Stimulated activated CD8-positive, alpha-beta memory T cell treated with anti-CD3 and anti-CD28 coated beads, Interleukin-4, amount 100 ng/mL, for 1 hour (primary cell): ENCODE results near the gene TMEM106C.

Experiments
- DNase-seq, 2 donors: peaks; one replicate each; pipeline ENCODE4 v3.0.0-alpha.2; 2020; ENCODE audit warnings: low read depth in 2 of 2, low spot score in 1 of 2

TMEM106C gene, protein sequence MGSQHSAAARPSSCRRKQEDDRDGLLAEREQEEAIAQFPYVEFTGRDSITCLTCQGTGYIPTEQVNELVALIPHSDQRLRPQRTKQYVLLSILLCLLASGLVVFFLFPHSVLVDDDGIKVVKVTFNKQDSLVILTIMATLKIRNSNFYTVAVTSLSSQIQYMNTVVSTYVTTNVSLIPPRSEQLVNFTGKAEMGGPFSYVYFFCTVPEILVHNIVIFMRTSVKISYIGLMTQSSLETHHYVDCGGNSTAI

GRCh38 chr12:47963340-47964040 lies at the start of gene TMEM106C:
TSS of gene TMEM106C (plus strand) at chr12:47963596. CDS start at chr12:47964237, 641 bp downstream.
- DNase-seq: peak; percentile 76 to 84

GRCh38 chr12:47920913-47921312 lies 42.5 kb upstream of the TMEM106C start:
- no peak for DNase-seq

- no peak for DNase-seq
Measured at GRCh38 chr12:47921907-47922306, 41.5 kb upstream of the TMEM106C start.

DNA sequence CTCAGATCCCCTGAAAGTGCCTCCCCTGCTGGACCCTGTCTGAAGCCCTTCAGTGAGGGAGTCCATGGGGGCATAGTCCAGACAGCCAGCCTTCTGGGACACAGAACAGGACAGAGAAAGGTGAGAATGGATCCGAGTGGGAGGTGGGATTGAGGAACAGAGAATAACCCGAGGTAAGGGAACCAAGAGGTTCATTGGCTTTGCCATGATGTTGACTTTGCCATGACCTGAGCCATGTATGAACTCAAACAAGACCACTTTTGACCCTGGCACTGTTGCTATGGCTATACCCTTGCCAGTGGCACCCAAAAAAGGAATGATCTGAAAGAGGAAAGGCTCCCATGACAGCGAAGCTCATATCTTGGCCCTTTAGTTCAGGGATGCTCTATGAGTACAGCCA lies 36.0 kb upstream of the TMEM106C start:
- DNase-seq: no peak

GRCh38 chr12:47930634-47931033 lies 32.8 kb upstream of the TMEM106C start:
- no peak for DNase-seq

DNA sequence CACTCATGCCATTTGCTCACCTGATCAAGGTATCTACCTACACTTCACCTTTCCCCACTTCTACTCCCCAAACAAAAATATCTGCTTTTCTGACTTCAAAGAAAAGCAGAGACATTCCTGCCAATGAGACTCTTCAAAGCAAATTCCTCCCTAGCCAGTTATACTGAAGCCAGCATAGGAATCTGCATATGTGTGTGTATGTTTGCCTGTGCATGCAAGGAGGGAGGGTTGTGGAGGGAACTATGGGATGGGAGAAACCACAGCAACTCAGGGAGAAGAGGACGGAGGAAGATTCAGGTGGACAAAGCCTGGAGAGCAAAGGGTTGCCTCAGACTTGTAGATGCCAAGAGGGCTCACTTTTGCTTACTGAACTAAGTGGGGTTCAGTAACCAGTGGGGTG lies 32.2 kb upstream of the TMEM106C start:
- DNase-seq: no peak

- DNase-seq: no peak
Measured at GRCh38 chr12:47935184-47935583, 28.2 kb upstream of the TMEM106C start.

- DNase-seq: no peak
Measured at GRCh38 chr12:47938093-47938492, 25.3 kb upstream of the TMEM106C start.

GRCh38 chr12:47938594-47938993 lies 24.8 kb upstream of the TMEM106C start:
- DNase-seq: no peak

DNA sequence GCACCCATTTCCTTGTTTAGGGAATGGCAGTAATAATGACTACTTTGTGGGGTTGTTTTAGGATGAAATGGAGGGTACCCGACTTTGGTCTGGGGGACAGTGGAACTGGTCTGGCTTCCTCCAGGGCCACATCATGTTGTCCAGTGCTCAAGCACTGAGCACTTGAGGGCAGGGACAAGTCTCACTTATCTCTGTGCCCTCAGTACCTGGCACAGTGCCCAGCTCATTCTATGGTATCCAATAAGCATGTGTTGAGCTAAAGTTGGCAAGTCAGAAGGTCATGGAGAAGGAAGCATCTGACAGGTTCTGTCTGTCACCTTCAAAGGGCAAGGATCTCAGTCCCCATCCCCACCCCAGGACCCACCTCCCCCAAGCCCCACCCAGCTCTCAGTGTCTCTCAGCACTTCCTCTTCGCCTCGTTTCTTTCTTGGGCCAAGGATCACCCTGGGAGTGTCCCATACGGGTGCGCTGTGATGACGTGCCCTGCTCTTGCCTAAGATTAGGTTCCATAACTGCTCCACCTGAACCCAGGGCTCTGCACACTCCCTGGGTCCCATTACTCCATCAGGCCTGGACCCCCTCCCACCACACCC lies 24.3 kb upstream of the TMEM106C start:
- DNase-seq: no peak

DNA sequence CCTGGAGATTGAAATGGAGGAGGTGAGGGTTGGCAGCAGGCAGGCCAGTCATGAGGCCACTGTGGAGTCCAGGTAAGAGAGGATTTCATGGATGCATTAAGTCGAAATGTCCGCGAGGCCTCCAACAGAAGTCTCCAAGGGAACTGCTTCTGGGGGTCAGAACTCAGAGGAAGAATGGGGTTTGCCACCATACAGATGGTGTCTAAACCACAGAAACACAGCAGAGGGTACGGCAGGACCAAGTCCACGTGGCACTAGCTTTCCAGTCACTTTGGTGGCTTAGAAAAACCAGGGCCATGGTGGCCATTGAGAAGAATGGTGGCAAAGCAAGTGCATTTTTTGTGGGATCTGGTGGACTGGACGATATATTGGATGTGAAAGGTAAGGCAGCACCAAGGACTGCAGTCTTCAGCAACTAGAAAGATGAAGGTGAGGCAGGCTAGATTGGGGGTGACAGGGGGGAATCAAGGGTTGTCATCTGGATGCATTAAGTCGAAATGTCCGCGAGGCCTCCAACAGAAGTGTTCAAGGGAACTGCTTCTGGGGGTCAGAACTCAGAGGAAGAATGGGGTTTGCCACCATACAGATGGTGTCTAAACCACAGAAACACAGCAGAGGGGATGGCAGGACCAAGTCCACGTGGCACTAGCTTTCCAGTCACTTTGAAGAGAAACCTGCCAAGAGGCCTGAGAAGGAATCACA lies 22.5 kb upstream of the TMEM106C start:
- no peak for DNase-seq

DNA sequence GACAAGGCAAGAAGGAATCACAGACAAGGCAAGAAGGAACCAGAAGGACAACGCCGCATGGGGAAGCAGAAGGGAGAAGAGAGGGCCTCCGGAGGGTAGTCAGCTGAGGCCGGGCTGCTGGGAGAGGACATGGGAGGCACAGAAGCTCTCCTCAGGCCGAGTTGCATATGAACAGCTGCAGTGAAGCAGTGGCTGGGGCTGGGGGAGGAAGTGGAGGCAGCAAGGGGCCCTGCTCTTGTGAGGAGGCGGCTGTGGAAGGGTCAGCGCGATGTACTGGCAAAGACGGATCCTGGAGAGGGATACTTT lies 22.0 kb upstream of the TMEM106C start:
- no peak for DNase-seq

DNA sequence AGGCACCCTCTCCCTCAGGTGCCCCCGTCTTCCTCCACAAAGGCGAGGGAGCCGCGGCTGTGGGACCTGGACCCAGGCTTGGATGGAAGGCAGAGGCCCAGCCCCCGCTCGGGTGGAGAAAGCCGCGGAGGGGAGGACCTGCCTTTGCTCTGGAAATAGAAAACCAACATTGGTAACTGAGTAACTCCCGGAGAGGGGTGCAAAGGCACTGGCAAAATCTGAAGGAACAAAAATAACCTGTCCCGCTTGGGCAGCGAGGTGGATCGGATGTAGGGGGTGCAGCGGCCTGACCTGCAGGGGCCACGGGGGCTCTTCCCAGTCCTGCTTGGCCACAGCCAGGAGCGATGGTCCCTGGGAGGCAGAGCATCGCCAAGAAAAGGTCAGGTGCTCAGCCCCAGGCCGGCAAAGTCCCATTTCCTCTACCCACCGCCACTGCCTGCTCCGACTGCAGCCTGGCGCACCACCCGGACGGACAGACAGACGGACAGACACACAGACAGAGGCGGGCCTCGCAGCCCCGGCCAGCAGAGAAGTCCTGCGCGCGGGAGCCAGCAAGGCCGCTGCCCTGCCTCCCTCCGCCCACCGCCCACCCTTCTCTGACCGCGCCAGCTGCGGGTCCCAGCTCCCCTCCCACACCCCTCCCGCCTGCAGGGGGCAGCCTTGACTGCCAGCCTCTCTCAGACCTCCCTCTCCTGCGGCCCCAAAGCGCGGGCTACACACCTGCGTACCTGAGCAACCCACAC lies 21.4 kb upstream of the TMEM106C start:
- DNase-seq: peak in 1 of 2 donors; percentile 25

DNA sequence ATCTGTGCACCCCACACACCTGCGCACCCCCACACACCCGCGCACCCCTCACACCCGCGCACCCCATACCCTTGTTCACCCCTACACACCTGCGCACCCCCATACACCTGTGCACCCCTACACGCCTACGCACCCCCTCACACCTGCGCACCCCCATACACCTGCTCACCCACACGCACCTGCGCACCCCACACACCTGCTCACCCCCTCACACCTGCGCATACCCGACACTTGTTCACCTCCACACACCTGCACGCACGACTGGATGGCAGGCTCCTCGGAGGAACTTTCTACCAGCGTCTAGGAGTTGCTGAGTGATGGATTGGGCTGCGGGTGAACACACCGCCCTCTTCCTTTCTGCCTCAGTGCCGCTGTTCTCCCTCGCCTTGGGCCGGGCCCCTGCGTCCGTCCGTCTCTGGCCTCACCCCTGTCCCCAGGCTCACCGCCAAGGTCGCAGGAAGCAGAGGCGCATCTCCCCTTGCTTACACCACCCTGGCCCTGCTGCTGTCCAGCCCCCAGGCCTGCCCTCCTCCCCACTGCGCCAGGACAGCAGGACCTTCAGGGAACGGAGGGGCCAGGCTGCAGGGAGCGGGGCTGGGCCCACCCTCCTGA lies 20.7 kb upstream of the TMEM106C start:
- no peak for DNase-seq

DNA sequence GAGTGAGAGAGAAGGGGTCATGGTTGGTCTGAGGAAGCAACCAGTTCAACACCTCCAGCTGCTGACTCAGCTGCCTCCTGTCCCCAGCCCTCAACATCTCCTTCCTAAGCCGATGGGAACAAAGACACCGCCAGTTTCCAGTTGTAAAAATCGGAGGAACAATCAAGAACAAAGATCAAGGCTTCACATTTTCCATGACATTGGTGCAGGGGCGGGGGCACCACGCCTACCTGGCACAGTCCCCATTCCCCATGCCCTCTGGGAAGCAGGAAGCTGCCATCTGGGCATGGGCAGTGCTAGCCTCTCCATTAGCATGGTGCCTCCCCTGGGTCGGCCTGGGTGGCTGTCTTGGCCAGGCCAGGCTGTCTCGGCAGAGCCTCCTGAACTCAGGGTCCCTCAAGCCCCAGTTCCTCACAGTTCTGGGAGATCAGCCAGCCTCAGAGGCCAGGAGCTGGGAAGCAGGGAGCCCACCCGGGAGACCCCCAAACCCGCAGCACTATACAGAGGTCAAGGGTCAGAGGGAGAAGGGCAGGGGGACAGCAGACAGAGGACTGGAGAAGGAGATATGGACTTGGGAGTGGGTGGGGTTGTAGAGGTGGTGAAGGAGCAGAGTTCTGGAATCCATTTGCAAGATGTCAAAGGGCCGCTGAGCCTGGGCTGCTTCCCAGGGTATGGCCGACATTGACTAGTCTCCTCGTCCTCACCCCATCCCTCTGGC lies 19.6 kb upstream of the TMEM106C start:
- no peak for DNase-seq

DNA sequence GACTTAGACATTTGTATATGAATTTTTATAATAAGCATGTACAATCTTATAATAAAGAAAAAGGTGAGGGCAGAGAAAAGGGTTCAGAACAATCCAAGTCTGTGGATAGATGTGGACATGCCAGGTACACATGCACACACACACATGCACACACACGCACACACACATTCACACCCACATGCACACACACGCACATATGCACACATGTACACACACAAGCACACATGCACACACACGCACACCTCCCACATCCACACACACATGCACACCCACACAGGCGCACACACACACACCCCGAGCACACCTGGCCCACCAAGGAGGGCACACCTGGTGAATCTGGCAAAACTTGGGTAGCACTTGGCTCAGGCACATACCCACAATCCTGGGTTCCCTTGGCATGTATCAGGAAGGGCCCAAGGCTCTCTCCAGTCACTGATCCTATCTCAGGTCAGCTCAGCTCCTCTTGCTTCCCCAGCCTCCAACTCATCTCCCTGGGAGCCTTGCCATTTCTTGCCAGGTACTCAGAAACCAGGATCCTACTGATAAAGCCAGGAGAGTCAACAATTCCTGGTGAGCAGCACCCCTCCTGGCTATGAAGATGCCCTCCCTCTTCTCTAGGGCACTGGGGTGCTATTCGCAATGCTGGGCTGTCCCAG lies 18.6 kb upstream of the TMEM106C start:
- no peak for DNase-seq

- DNase-seq: no peak
Measured at GRCh38 chr12:47945341-47945728, 18.1 kb upstream of the TMEM106C start.

DNA sequence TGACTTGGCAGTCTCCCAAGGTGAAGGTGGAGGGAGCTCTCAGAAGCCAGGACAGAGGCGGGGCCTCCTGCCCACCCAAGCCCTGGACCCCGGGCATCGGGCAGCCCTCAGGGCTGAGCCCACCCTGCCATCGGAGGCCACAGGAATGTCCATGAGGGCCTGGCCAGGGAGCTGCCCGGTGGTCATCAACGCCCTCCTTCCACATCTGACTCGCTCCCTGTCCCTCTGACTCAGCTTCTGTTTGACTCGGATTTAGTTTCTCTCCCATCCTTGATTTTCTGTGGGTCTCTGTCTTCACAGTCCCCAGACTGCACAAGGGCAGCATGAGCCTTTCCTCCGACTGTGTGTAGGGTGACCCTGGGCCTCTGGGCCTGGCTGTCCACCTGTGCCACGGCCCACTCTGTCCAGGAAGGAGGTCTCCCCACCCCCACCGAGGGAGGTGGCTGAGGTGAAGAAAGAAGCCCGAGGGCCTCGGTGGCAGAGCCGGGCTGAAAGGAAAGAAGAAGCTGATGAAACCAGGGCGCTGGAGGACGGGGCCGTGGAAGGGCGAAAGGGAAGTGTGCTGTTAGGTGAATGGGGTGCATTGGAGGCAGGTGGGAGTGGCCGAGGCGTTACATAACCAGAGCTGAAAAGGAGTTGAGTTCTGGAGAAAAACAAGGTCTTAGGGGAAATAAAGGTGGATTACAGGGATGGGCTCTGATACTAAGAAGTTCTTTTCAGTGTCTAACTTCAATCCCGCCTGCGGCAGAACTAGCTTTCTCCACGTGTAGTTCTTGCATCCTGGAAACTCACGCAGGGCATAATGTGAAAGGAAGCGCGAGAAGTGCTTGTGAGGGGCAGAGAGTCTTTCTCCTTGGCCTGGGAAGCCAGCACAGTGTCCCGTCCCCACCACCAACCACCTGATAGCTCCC lies 16.7 kb upstream of the TMEM106C start:
- no peak for DNase-seq

DNA sequence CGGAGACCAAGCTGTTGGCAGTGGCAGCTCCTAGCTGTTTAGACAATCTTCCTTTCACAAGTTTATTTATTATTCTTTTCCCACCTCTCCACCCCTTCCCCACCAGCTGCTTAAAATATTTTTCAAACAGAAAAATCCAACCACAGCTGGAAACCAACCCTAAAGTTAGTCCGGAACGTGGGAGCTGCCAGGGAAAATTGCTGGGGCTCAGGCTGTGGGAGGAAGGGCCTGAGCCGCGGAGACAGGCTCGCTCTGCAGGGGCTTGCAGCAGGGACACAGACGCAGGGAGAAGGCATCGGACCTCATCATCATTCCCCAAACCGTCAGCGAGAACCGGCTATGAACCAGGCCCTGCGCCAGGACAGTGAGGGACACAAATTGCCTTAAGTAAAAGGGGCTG lies 16.1 kb upstream of the TMEM106C start:
- DNase-seq: no peak
